HCT116 (cell line): Measurements from ENCODE around the gene MFAP2. TPM values are rescaled to one million over a fixed set of nuclear protein-coding genes. Genes with fewer than 3 reads are reported as not detected.

Experiments
- ATAC-seq: fragments of 200-7000 bp; cut with Tn5 transposase; 2 replicates; pipeline ENCODE4 v1.9.1; 2020; ENCODE audit warnings: mild to moderate bottlenecking, moderate library complexity
- BruUV-seq: library from RNA; stranded (reverse); fragments of 400-500 nt; replicated peaks from 2 replicates; lab custom pipeline; 2021; lab: Mats Ljungman, UMichigan
- CTCF ChIA-PET: fragments of 300-600 bp; sonication (Branson Sonifier 250); formaldehyde crosslinking; loops from one replicate; lab custom pipeline; 2021; ENCODE audit warnings: antibody characterized with exemption; lab: Charles Lee
- POLR2A ChIA-PET: fragments of 300-600, 350-600 bp; sonication (Branson Sonifier 250); formaldehyde crosslinking; loops from one replicate; lab custom pipeline; 2021; ENCODE audit warnings: antibody characterized with exemption; lab: Charles Lee
- RAD21 ChIA-PET, 2 experiments: fragments of 300-600 bp; sonication (Branson Sonifier 250); formaldehyde crosslinking; loops; one replicate each; lab custom pipeline; 2023; ENCODE audit warnings: low total read pairs in 2 of 2; ENCODE audit not compliant: uncharacterized antibody in 2 of 2, unreplicated experiment in 2 of 2, low non-redundant PET in 1 of 2; lab: Charles Lee
- DNase-seq: peaks from one replicate; pipeline ENCODE4 v3.0.0-alpha.2; 2010; ENCODE audit warnings: low read depth, low spot score
- H2AFZ ChIP-seq: fragments of 200-600 bp; shearing (Covaris generic), sonication (generic); 2 replicates; pipeline ENCODE4 v1.6.1; 2017; ENCODE audit warnings: low read depth, mixed run types, mixed read lengths, antibody characterized with exemption, low read length; ENCODE audit not compliant: poor library complexity, severe bottlenecking
- H3K27ac ChIP-seq: 2 replicates; pipeline ENCODE4 v1.5.1; 2012; ENCODE audit warnings: low read depth, low read length
- H3K27me3 ChIP-seq: fragments of 200-600 bp; sonication (generic); 2 replicates; pipeline ENCODE4 v1.6.1; 2016; ENCODE audit warnings: mixed run types, low read length, mixed read lengths; ENCODE audit not compliant: insufficient read depth
- H3K36me3 ChIP-seq, 2 experiments: fragments of 200-500 bp in 1 of 2; fragments of 200-600 bp in 1 of 2; sonication (Bioruptor generic) in 1 of 2; sonication (generic) in 1 of 2; 2 replicates each; pipeline versions ENCODE4 v1.5.1 to v1.6.1; 2014 to 2016; ENCODE audit warnings: low read length in 2 of 2, inconsistent platforms in 1 of 2, mixed read lengths in 1 of 2, mixed run types in 1 of 2; ENCODE audit not compliant: insufficient read depth in 2 of 2, control insufficient read depth in 1 of 2
- H3K4me1 ChIP-seq, 2 experiments: fragments of 200-600 bp in 1 of 2; sonication (generic) in 1 of 2; 2 replicates each; pipeline versions ENCODE4 v1.5.1 to v1.6.1; 2012 to 2017; ENCODE audit warnings: low read length in 2 of 2, inconsistent platforms in 1 of 2, mild to moderate bottlenecking in 1 of 2, mixed read lengths in 1 of 2, mixed run types in 1 of 2, moderate library complexity in 1 of 2; ENCODE audit not compliant: insufficient read depth in 2 of 2, control insufficient read depth in 1 of 2
- H3K4me2 ChIP-seq: fragments of 200-600 bp; sonication (generic); 2 replicates; pipeline ENCODE4 v1.6.1; 2017; ENCODE audit warnings: mixed run types, low read length, mixed read lengths
- H3K4me3 ChIP-seq, 2 experiments: fragments of 200-600 bp in 1 of 2; sonication (generic) in 1 of 2; replicated peaks in 1 of 2; 2 replicates each; pipeline ENCODE4 v1.5.1; 2011 to 2016; ENCODE audit warnings: low read length in 2 of 2, control low read depth in 1 of 2, low read depth in 1 of 2, mild to moderate bottlenecking in 1 of 2, mixed read lengths in 1 of 2, mixed run types in 1 of 2
- H3K79me2 ChIP-seq: fragments of 200-600 bp; sonication (generic); 2 replicates; pipeline ENCODE4 v1.6.1; 2017; ENCODE audit warnings: mild to moderate bottlenecking, mixed run types, low read length, moderate library complexity, mixed read lengths; ENCODE audit not compliant: insufficient read depth
- H3K9ac ChIP-seq: fragments of 200-600 bp; sonication (generic); 2 replicates; pipeline ENCODE4 v1.6.1; 2016; ENCODE audit warnings: low read length, mixed read lengths
- H3K9me2 ChIP-seq: fragments of 200-600 bp; sonication (generic), shearing (Covaris generic); 2 replicates; pipeline ENCODE4 v1.6.1; 2017; ENCODE audit warnings: mixed run types, mild to moderate bottlenecking, moderate library complexity; ENCODE audit not compliant: insufficient read depth
- H3K9me3 ChIP-seq, 2 experiments: fragments of 200-500 bp in 1 of 2; fragments of 200-600 bp in 1 of 2; sonication (Bioruptor generic) in 1 of 2; sonication (generic) in 1 of 2; 2 replicates each; pipeline ENCODE4 v1.6.1; 2014 to 2017; ENCODE audit warnings: low read length in 2 of 2, mixed read lengths in 2 of 2, inconsistent platforms in 1 of 2, low read depth in 1 of 2, mild to moderate bottlenecking in 1 of 2, mixed run types in 1 of 2, moderate library complexity in 1 of 2; ENCODE audit not compliant: control insufficient read depth in 1 of 2, insufficient read depth in 1 of 2
- H4K20me1 ChIP-seq: fragments of 200-600 bp; sonication (generic), shearing (Covaris generic); 2 replicates; pipeline ENCODE4 v1.6.1; 2017; ENCODE audit warnings: mixed run types, mild to moderate bottlenecking, moderate library complexity; ENCODE audit not compliant: insufficient read depth
- CEBPB ChIP-seq: IDR thresholded peaks from 2 replicates; pipeline ENCODE4 v1.6.1; 2012; ENCODE audit warnings: low read depth
- EZH2 ChIP-seq: fragments of 200-600 bp; sonication (generic); IDR thresholded peaks from 2 replicates; pipeline ENCODE4 v1.6.1; 2017; ENCODE audit warnings: antibody characterized with exemption, mixed run types
- EZH2phosphoT487 ChIP-seq: fragments of 200-600 bp; IDR thresholded peaks from 2 replicates; pipeline ENCODE4 v1.6.1; 2018; ENCODE audit warnings: antibody characterized with exemption, borderline replicate concordance
- FOSL1 ChIP-seq: IDR thresholded peaks from 2 replicates; pipeline ENCODE4 v1.6.1; 2012; ENCODE audit warnings: low read depth
- SIN3A ChIP-seq: IDR thresholded peaks from 2 replicates; pipeline ENCODE4 v1.6.1; 2012; ENCODE audit warnings: low read depth
- SP1 ChIP-seq: IDR thresholded peaks from 2 replicates; pipeline ENCODE4 v1.6.1; 2012; ENCODE audit warnings: low read depth
- SRF ChIP-seq: IDR thresholded peaks from 2 replicates; pipeline ENCODE4 v1.6.1; 2012; ENCODE audit warnings: low read depth
- YY1 ChIP-seq: IDR thresholded peaks from 2 replicates; pipeline ENCODE4 v1.6.1; 2011; ENCODE audit warnings: low read length, low read depth, moderate library complexity, mild to moderate bottlenecking; ENCODE audit not compliant: insufficient replicate concordance; ENCODE audit errors: extremely low read depth
- ZFX ChIP-seq: fragments of 450-650 bp; IDR thresholded peaks from 2 replicates; pipeline ENCODE4 v1.6.1; 2017
- ZNF274 ChIP-seq: fragments of 200-500 bp; sonication (Bioruptor generic); IDR thresholded peaks from 2 replicates; pipeline ENCODE4 v1.6.1; 2014; ENCODE audit warnings: mild to moderate bottlenecking, low read depth, low read length, inconsistent platforms
- intact Hi-C: fragments of 100-400 bp; cut with micrococcal nuclease; formaldehyde crosslinking; loops from 2 replicates; pipeline ENCODE4 v1.10.0; 2022
- total RNA-seq: library from RNA; stranded (reverse); gene quantifications from one replicate; pipeline ENCODE4 v1.2.1, GENCODE V29; 2021; ENCODE audit not compliant: unreplicated experiment
- TF ChIP-seq, protein P1 (sequence below): IDR thresholded peaks from 2 replicates; pipeline ENCODE4 v1.6.1; 2012
- TF ChIP-seq, protein P2 (sequence below), 3 experiments: fragments of 200-600 bp in 1 of 3; sonication (generic) in 1 of 3; IDR thresholded peaks in 2 of 3; conservative IDR thresholded peaks in 1 of 3; 2 replicates each; pipeline ENCODE4 v1.5.1; 2012 to 2017; ENCODE audit warnings: low read depth in 2 of 3, low read length in 2 of 3, antibody characterized with exemption in 1 of 3, borderline replicate concordance in 1 of 3, control low read depth in 1 of 3, mild to moderate bottlenecking in 1 of 3, mixed read lengths in 1 of 3, mixed run types in 1 of 3, moderate library complexity in 1 of 3; ENCODE audit not compliant: insufficient read depth in 1 of 3
- TF ChIP-seq, protein P3 (sequence below): IDR thresholded peaks from 2 replicates; pipeline ENCODE4 v1.6.1; 2011; ENCODE audit warnings: mild to moderate bottlenecking, low read length, moderate library complexity; ENCODE audit not compliant: insufficient replicate concordance; ENCODE audit errors: extremely low read depth

Gene MFAP2
- total RNA-seq, 1 experiment from 2014 or later = 63.1 TPM

DNA sequence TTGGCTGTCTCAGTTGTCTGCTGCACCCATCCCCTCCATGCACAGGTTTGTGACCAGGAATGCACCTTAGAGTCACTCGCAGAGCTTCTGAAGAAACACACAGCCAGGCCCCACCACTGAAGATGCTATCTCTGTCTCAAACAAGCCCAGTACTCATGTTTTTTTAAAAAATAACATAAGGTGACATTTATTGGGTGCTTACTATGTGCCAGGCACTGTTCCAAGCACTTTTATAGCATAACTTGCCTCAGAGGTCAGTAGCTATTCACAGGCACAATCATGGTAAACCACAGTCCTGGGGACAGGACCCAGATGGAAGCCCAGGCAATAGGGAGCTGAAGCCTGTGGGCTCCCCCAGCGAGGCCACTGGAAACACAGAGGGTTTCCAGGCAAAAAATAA lies 40.1 kb upstream of the MFAP2 start:
- H3K9ac ChIP-seq = no peak overlapping the region
- TF ChIP-seq ZFX = no peak
- no peak for TF ChIP-seq SRF
- TF ChIP-seq, protein P1, sequence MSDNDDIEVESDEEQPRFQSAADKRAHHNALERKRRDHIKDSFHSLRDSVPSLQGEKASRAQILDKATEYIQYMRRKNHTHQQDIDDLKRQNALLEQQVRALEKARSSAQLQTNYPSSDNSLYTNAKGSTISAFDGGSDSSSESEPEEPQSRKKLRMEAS = no peak
- TF ChIP-seq EZH2 = no peak
- no peak for TF ChIP-seq FOSL1
- TF ChIP-seq ZNF274 = no peak
- TF ChIP-seq, protein P2, sequence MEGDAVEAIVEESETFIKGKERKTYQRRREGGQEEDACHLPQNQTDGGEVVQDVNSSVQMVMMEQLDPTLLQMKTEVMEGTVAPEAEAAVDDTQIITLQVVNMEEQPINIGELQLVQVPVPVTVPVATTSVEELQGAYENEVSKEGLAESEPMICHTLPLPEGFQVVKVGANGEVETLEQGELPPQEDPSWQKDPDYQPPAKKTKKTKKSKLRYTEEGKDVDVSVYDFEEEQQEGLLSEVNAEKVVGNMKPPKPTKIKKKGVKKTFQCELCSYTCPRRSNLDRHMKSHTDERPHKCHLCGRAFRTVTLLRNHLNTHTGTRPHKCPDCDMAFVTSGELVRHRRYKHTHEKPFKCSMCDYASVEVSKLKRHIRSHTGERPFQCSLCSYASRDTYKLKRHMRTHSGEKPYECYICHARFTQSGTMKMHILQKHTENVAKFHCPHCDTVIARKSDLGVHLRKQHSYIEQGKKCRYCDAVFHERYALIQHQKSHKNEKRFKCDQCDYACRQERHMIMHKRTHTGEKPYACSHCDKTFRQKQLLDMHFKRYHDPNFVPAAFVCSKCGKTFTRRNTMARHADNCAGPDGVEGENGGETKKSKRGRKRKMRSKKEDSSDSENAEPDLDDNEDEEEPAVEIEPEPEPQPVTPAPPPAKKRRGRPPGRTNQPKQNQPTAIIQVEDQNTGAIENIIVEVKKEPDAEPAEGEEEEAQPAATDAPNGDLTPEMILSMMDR (IDR thresholded peaks at IDR 0.05 in 2 of 3, conservative IDR thresholded peaks at IDR 0.05 in 1 of 3; ENCODE audit: borderline replicate concordance in 1 of 3, insufficient read depth in 1 of 3, low read depth in 2 of 3, low read length in 2 of 3) = no peak
- TF ChIP-seq, protein P3, sequence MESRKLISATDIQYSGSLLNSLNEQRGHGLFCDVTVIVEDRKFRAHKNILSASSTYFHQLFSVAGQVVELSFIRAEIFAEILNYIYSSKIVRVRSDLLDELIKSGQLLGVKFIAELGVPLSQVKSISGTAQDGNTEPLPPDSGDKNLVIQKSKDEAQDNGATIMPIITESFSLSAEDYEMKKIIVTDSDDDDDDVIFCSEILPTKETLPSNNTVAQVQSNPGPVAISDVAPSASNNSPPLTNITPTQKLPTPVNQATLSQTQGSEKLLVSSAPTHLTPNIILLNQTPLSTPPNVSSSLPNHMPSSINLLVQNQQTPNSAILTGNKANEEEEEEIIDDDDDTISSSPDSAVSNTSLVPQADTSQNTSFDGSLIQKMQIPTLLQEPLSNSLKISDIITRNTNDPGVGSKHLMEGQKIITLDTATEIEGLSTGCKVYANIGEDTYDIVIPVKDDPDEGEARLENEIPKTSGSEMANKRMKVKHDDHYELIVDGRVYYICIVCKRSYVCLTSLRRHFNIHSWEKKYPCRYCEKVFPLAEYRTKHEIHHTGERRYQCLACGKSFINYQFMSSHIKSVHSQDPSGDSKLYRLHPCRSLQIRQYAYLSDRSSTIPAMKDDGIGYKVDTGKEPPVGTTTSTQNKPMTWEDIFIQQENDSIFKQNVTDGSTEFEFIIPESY = no peak
- no peak for TF ChIP-seq YY1
- TF ChIP-seq SIN3A = no peak
- no peak for TF ChIP-seq SP1
- TF ChIP-seq CEBPB = no peak
- TF ChIP-seq EZH2phosphoT487 = no peak
- TF ChIP-seq, all 23 proteins: peak for 0
- no peak overlapping the region for H3K27ac ChIP-seq
- ATAC-seq (no peak), DNase-seq (no peak)
- no peaks in the 10 kb centered on the region for H3K79me2 ChIP-seq
- H3K4me2 ChIP-seq = no peak overlapping the region
- H3K4me1 ChIP-seq = peaks cover 0 to 7% of the 10 kb centered on the region in 2 experiments; a peak in 2 of 4 replicates
- ChIA-PET POLR2A (no interaction called here), CTCF (no interaction called here), RAD21 (no interaction called here)
- H4K20me1 ChIP-seq = no peaks in the 10 kb centered on the region
- no peaks in the 10 kb centered on the region for H3K9me2 ChIP-seq
- H3K36me3 ChIP-seq = peaks cover 46 to 56% of the 10 kb centered on the region in 2 experiments; a peak in 3 of 4 replicates
- BruUV-seq = no TSS peak
- H3K9me3 ChIP-seq = no peaks in the 10 kb centered on the region
- H3K27me3 ChIP-seq = no peaks in the 10 kb centered on the region
- no peak overlapping the region for H3K4me3 ChIP-seq
- H2AFZ ChIP-seq = no peak overlapping the region
- intact Hi-C loops = no loop called here
